ENCODE results near the gene OR2T27. TPM values are rescaled to one million over a fixed set of nuclear protein-coding genes. Genes with fewer than 3 reads are reported as not detected.
"Not testable (repeated sequence)": the region's sequence is repeated elsewhere in the genome, so short reads cannot be mapped to it uniquely, and the experiment has no call there.

Gene OR2T27
- total RNA-seq, 1 experiment from 2014 or later, result not detected

DNA sequence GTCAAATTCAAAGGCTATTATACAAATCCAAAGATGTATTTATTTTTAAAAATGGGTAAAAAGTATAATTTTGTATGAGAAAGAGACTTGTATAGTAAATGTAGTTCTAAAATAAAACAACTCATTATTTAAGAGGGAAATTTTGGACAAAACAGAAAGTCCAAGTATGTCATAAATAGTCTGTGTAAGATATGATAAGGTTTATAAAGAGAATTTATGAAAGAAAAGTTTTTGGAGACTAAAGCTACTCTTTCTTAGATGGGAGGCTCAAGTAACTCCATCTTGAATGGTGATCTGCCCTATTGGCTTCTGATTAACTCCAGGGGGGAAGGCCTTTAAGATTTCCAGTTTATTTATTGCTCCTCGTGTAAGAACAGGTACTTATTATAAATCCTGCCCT is 14.7 kb upstream of the OR2T27 start:
- H3K4me3 ChIP-seq (ENCODE audit: low read depth, low read length), result no peak overlapping the region
- H3K4me1 ChIP-seq, result no peaks in the 10 kb centered on the region
- DNase-seq, result no peak
- H3K9me3 ChIP-seq, result no peaks in the 10 kb centered on the region; the same call in 1 of the 2 replicates
- CTCF ChIA-PET, result no interaction called here
- no peaks in the 10 kb centered on the region for H3K27me3 Mint-ChIP-seq (ENCODE audit: insufficient read depth, unreplicated experiment)
- TF ChIP-seq, protein P1, sequence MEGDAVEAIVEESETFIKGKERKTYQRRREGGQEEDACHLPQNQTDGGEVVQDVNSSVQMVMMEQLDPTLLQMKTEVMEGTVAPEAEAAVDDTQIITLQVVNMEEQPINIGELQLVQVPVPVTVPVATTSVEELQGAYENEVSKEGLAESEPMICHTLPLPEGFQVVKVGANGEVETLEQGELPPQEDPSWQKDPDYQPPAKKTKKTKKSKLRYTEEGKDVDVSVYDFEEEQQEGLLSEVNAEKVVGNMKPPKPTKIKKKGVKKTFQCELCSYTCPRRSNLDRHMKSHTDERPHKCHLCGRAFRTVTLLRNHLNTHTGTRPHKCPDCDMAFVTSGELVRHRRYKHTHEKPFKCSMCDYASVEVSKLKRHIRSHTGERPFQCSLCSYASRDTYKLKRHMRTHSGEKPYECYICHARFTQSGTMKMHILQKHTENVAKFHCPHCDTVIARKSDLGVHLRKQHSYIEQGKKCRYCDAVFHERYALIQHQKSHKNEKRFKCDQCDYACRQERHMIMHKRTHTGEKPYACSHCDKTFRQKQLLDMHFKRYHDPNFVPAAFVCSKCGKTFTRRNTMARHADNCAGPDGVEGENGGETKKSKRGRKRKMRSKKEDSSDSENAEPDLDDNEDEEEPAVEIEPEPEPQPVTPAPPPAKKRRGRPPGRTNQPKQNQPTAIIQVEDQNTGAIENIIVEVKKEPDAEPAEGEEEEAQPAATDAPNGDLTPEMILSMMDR (IDR thresholded peaks at IDR 0.05; ENCODE audit: insufficient read depth in 1 of 2, low read depth in 1 of 2, low read length in 1 of 2, severe bottlenecking in 1 of 2, unreplicated experiment in 1 of 2), result no peak
- BruUV-seq (replicated peaks), result no TSS peak
- peaks cover 10% of the 10 kb centered on the region for H3K9me3 Mint-ChIP-seq (ENCODE audit: unreplicated experiment)
- no peaks in the 10 kb centered on the region for H3K27me3 ChIP-seq (replicated peaks; ENCODE audit: control insufficient read depth, insufficient read depth, low read length)
- intact Hi-C loops (cut with micrococcal nuclease; ENCODE audit: unreplicated experiment), result no loop called here
- no peaks in the 10 kb centered on the region for H3K4me1 Mint-ChIP-seq (ENCODE audit: low read depth, unreplicated experiment)
- H3K27ac Mint-ChIP-seq (ENCODE audit: unreplicated experiment), result no peak overlapping the region
- H3K36me3 ChIP-seq (ENCODE audit: control insufficient read depth, insufficient read depth, low read length), result no peaks in the 10 kb centered on the region
- no peak overlapping the region for H3K4me3 Mint-ChIP-seq (ENCODE audit: unreplicated experiment)
- POLR2A ChIA-PET, result no interaction called here
- H3K36me3 Mint-ChIP-seq (ENCODE audit: insufficient read depth, unreplicated experiment), result no peaks in the 10 kb centered on the region

DNA sequence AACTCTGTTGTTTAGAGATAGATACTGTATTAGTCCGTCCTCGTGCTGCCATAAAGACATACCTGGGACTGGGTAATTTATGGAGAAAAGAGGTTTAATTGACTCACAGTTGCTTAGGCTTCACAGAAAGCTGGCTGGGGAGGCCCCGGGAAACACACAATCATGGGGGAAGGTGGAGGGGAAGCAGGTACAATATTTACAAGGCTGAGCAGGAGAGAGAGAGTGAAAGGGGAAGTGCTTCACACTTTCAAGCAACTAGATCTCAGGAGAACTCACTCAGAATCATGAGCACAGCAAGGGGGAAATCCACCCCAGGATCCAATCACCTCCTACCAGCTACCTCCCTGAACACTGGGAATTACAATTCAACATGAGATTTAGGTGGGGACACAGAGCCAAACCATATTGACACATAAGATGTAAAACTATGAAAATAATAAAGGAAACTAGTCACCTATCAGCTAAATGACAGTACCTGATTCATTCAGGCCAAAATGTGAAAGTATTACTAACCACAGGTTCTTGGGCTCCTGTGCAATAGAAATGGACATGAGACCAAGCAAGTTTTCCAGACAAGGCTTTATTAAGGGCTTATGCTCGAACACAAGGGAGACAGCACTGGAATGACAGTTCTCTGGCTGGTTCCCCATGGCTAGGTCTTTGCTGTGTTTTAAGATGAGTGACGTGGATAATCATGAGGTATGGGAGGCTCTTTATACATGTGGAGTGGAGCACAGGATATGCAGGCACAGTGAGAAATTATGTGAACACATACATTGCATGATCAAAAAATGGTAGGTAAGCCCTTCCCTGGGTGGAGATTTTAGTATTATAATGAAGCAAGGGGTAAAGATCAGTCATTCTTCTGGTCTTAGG is 8.4 kb upstream of the OR2T27 start:
- H3K4me3 ChIP-seq (ENCODE audit: low read depth, low read length); CTCF ChIA-PET; H3K27ac Mint-ChIP-seq (ENCODE audit: unreplicated experiment); intact Hi-C loops (cut with micrococcal nuclease; ENCODE audit: unreplicated experiment); H3K4me3 Mint-ChIP-seq (ENCODE audit: unreplicated experiment); H3K27me3 ChIP-seq (replicated peaks; ENCODE audit: control insufficient read depth, insufficient read depth, low read length); BruUV-seq (replicated peaks); H3K27me3 Mint-ChIP-seq (ENCODE audit: insufficient read depth, unreplicated experiment); DNase-seq; POLR2A ChIA-PET; H3K9me3 Mint-ChIP-seq (ENCODE audit: unreplicated experiment); H3K4me1 Mint-ChIP-seq (ENCODE audit: low read depth, unreplicated experiment); H3K9me3 ChIP-seq; H3K36me3 Mint-ChIP-seq (ENCODE audit: insufficient read depth, unreplicated experiment); H3K4me1 ChIP-seq; H3K36me3 ChIP-seq (ENCODE audit: control insufficient read depth, insufficient read depth, low read length): not testable (repeated sequence)

DNA sequence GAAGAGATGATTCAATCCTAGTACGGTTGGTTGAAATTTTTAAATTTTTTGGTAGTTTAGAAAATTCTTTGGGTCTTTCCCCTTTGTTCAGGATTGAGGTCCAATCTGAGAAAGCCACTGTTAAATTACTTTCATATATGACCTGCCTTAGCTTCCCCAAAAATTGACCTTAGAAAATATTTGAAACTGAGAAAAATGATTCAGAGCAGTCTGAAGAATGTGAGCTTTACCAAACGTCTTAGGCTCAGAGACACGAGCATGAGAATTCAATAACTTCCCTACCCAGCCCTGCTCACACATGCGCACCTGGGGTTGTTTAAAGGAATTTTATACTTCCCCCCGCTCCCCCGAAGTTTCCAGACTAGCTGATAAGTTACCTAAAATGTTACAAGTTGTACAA is 1.5 kb upstream of the OR2T27 start:
- H3K9me3 Mint-ChIP-seq (ENCODE audit: unreplicated experiment); DNase-seq; H3K27ac Mint-ChIP-seq (ENCODE audit: unreplicated experiment); H3K9me3 ChIP-seq; H3K27me3 ChIP-seq (replicated peaks; ENCODE audit: control insufficient read depth, insufficient read depth, low read length); H3K36me3 Mint-ChIP-seq (ENCODE audit: insufficient read depth, unreplicated experiment); POLR2A ChIA-PET; H3K4me1 Mint-ChIP-seq (ENCODE audit: low read depth, unreplicated experiment); H3K4me3 Mint-ChIP-seq (ENCODE audit: unreplicated experiment); H3K4me3 ChIP-seq (ENCODE audit: low read depth, low read length); CTCF ChIA-PET; H3K36me3 ChIP-seq (ENCODE audit: control insufficient read depth, insufficient read depth, low read length); H3K4me1 ChIP-seq; H3K27me3 Mint-ChIP-seq (ENCODE audit: insufficient read depth, unreplicated experiment); BruUV-seq (replicated peaks); intact Hi-C loops (cut with micrococcal nuclease; ENCODE audit: unreplicated experiment): not testable (repeated sequence)

DNA sequence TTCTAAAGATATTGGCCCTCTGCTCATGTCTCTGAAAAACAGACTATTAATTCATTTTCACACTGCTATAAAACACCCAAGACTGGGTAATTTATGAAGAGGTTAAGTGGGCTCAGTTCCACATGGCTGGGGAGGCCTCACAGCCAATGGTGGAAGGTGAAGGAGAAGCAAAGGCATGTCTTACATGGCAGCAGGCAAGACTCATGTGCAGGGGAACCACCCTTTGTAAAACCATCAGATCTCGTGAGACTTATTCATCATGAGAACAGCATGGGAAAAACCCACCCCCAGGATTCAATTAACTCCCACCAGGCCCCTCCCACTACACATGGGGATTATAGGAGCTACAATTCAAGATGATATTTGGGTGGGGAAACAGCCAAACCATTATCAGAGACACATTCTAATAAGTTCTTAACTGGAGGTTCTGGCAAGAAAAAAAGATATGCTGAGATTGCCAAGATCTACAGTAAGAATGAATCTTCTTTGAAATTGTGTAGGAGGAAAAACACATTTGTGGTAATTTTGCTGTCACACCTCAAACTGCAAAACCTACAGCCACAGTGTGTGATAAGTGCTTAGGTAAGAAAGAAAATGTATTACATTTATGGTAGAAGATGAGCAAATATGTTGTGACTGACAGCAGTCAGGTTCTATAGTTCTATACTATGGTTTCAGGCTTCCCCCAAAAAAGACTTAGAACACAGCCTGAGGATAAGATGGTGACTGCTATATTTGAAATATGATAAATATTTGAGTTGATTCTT is 6.4 kb downstream of the OR2T27 start:
- not testable (repeated sequence) for BruUV-seq (replicated peaks)

DNA sequence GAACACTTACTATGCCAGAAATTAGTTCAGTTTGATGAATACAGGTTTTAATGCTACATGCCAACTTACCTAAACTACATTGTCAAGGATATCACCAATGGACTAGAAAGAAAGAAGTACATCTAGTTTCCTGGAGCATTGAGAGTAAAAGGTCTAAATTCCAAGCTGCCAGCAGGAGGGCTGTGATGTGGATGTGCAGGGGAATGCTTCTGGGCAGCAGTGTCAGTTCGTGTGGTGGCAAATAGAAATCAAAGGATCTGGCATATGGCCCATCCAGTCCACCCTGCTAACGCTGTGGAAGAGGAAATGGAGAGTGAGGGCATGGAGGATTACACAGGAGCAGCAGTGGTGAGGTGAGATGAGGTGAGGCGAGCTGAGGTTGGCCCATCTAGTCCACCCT is 10.2 kb downstream of the OR2T27 start, which contains the start of gene OR2T35:
OR2T35 (minus strand) TSS at position 101 of the 400 bp plus-strand sequence. CDS start 6,020 bp downstream, outside the sequence.
- DNase-seq; H3K4me3 Mint-ChIP-seq (ENCODE audit: unreplicated experiment); H3K9me3 Mint-ChIP-seq (ENCODE audit: unreplicated experiment); CTCF ChIA-PET; H3K4me1 Mint-ChIP-seq (ENCODE audit: low read depth, unreplicated experiment); H3K27me3 ChIP-seq (replicated peaks; ENCODE audit: control insufficient read depth, insufficient read depth, low read length); H3K36me3 Mint-ChIP-seq (ENCODE audit: insufficient read depth, unreplicated experiment); H3K27ac Mint-ChIP-seq (ENCODE audit: unreplicated experiment); intact Hi-C loops (cut with micrococcal nuclease; ENCODE audit: unreplicated experiment); POLR2A ChIA-PET; H3K4me1 ChIP-seq; H3K27me3 Mint-ChIP-seq (ENCODE audit: insufficient read depth, unreplicated experiment); BruUV-seq (replicated peaks); H3K9me3 ChIP-seq; H3K4me3 ChIP-seq (ENCODE audit: low read depth, low read length); H3K36me3 ChIP-seq (ENCODE audit: control insufficient read depth, insufficient read depth, low read length): not testable (repeated sequence)

More for the DNA sequence above, 6.4 kb downstream of the OR2T27 start:
- H3K36me3 ChIP-seq (ENCODE audit: control insufficient read depth, insufficient read depth, low read length); H3K4me3 Mint-ChIP-seq (ENCODE audit: unreplicated experiment); H3K9me3 ChIP-seq; H3K27me3 ChIP-seq (replicated peaks; ENCODE audit: control insufficient read depth, insufficient read depth, low read length); CTCF ChIA-PET; H3K4me1 ChIP-seq; intact Hi-C loops (cut with micrococcal nuclease; ENCODE audit: unreplicated experiment); H3K4me1 Mint-ChIP-seq (ENCODE audit: low read depth, unreplicated experiment); DNase-seq; H3K27me3 Mint-ChIP-seq (ENCODE audit: insufficient read depth, unreplicated experiment); H3K27ac Mint-ChIP-seq (ENCODE audit: unreplicated experiment); H3K36me3 Mint-ChIP-seq (ENCODE audit: insufficient read depth, unreplicated experiment); H3K9me3 Mint-ChIP-seq (ENCODE audit: unreplicated experiment); H3K4me3 ChIP-seq (ENCODE audit: low read depth, low read length); POLR2A ChIA-PET: not testable (repeated sequence)

DNA sequence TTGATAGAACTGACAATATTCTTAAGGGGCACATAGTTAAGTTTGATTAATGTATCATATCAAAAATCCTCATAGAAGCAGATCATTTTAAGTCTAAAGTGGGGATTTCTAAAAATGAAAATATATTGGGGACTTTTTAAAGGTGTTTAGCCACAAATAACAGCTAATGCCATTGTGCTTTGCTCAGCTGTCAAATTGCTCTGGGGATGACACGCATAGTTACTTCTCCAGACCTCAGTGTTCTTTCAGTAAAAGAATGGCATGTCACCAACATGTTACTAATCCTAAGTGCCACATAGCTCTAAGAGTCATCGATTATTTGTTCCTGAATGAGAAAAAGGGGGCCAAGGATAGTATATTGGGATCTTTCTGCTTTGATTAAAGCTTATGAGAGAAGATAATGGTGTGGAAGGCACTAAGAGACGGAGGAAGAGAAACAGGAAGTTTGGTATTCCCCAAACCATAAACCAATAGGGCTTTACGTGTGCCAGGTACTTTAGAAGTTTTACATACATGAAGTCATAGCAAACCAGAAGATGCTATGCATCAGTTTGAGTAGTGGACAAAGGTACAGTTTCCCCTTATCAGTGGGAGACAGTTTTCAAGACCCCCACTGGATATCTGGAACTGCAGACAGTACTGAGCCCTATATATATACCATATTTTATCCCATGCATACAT is 12.2 kb downstream of the OR2T27 start:
- H3K4me1 Mint-ChIP-seq (ENCODE audit: low read depth, unreplicated experiment); POLR2A ChIA-PET; DNase-seq; H3K4me1 ChIP-seq; H3K27me3 ChIP-seq (replicated peaks; ENCODE audit: control insufficient read depth, insufficient read depth, low read length); H3K4me3 ChIP-seq (ENCODE audit: low read depth, low read length); H3K36me3 ChIP-seq (ENCODE audit: control insufficient read depth, insufficient read depth, low read length); CTCF ChIA-PET; intact Hi-C loops (cut with micrococcal nuclease; ENCODE audit: unreplicated experiment); H3K4me3 Mint-ChIP-seq (ENCODE audit: unreplicated experiment); H3K27ac Mint-ChIP-seq (ENCODE audit: unreplicated experiment); H3K27me3 Mint-ChIP-seq (ENCODE audit: insufficient read depth, unreplicated experiment); H3K9me3 Mint-ChIP-seq (ENCODE audit: unreplicated experiment); H3K36me3 Mint-ChIP-seq (ENCODE audit: insufficient read depth, unreplicated experiment); BruUV-seq (replicated peaks); H3K9me3 ChIP-seq: not testable (repeated sequence)

Measured in Caco-2 (cell line).